Activated T-cell treated with anti-CD3 and anti-CD28 coated beads for 24 hours (primary cell): ENCODE results near the gene KAT6B.
"Not testable (repeated sequence)": the region's sequence is repeated elsewhere in the genome, so short reads cannot be mapped to it uniquely, and the experiment has no call there.

Source experiments
- DNase-seq: peaks from one replicate; pipeline ENCODE4 v3.0.0-alpha.2; 2020; ENCODE audit warnings: low read depth

The KAT6B gene

DNA sequence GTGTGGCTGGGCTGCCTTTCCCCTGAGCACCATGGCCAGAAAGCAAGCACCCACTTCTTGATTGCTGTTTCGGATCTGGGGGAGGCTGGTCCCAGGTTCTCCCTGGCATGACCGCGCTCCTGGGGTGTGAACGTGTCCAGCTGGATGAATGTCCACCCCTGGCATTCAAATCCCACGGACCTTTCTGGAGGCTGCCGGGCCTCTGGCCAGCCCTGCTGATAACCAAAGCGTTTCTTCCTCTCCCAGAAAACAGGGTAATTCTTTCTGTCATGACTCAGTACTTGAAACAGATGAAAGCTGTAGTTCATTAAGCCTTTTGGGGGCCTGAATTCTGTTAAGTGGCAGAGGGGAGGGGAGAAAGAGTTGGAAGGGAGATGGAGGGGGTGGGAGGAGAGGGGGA lies 211.9 kb downstream of the KAT6B start:
- no peak for DNase-seq

DNA sequence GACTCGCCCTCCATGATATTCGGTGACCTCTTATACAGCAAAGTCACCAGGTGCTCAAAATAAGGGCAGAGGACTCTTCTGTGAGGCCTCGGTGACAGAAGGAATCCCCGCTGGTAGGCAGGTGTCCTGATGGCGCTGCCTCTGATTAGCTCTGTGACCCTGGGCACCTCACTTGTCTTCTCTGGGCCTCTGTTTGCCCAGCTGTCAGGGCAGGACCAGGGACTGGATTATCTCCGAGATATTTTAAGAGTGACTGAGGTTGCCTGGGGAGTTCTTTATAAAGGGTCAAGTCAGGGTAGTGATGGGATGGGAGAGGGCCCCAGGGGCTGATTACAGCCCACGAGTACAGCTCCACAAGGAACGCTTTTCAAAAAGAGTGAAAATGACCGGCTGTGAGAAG lies 214.2 kb downstream of the KAT6B start:
- DNase-seq, result no peak

DNA sequence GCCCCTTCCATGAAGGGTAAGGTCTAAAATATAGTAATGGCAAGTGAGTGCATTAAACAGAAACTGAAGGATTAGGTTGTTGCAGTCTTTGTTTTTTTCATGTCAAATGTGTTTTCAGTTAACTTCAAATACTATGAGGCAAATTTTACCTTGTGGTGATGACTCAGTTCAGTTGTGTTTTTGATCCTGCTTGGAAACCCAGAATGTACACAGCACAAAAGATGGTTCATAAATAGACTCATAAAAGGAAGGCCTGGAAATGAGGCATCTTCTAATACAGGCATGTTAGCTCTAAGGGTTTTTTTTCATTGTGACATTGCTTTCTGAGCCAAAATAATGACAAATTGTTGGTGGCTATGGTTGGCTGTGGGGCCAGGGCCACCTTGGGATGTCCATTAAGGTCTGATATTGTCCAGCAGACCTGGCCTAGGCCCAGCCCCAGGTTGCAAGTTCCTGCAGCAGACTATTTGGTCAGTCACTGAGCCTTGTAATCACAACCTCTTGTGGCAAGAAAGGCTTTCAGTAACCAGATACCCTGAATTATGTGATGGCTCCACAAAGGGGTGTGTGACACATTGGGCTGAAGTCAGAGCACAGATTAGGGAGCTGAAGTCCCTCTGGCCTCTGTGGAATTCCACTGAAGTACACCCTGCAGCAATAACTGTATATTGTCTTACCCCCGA lies 216.0 kb downstream of the KAT6B start:
- no peak for DNase-seq

DNA sequence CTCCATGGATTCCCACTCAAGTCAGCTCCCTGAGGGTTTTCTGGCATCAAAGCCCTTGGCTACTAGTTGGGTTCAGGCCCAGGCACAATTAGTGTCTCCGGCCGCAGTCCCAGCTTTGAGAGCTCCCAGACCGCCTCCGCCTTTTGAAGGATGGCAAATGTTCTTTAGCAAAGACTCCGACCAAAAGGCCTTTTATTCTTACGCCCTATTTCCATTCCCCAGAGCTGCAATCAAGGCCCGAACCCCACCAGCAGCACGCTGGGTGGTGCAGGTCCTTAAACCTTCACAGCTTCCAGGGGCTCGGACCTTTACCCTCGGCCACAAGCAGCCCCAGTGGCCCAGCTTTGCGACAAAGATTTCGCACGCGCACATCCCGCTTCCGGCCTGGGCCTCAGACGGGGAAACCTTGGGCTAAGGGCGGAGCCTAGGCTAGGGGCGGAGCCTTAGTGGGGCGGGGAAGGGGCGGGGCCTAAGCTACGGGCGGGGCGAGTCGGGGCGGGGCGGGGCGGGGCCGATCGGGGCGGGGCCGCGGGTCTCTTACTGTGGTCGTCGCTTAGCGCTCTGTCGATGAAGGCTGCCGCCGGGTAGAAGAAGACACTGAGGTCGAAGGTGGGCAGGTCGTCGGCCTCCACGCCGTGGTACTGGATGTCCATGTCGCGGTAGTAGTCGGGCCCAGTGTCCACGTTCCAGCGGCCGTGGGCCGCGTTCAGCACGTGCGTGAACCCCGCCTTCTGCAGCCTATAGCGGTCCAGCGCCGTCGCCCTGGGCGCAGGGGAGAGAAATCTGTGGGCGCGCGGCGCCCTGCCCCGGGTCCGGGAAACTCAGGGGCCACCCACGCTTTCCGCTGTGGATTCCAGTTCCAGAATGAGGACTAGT lies 217.1 kb downstream of the KAT6B start:
- DNase-seq, result peak; percentile 26

DNA sequence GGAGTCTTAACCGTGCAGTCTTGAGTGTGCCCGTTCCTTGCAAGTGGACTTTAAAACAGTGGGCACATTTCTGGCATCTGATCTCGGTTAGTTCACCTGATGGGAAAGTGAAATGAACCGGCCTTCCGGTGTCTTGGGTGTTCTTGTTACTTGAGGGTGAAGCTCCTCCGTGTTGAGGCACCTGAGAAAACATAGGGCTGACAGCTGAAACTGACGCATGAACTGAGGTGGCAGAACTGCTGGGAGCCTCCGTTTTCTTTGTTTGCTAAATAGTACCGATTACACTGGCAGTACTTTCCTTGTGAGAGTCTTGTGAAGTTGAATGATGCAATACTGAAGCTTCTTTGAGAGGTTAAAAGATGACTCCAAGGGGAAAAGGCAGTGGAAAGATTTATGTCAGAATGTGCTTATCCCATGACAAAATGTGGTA lies 222.3 kb downstream of the KAT6B start:
- DNase-seq, result no peak

DNA sequence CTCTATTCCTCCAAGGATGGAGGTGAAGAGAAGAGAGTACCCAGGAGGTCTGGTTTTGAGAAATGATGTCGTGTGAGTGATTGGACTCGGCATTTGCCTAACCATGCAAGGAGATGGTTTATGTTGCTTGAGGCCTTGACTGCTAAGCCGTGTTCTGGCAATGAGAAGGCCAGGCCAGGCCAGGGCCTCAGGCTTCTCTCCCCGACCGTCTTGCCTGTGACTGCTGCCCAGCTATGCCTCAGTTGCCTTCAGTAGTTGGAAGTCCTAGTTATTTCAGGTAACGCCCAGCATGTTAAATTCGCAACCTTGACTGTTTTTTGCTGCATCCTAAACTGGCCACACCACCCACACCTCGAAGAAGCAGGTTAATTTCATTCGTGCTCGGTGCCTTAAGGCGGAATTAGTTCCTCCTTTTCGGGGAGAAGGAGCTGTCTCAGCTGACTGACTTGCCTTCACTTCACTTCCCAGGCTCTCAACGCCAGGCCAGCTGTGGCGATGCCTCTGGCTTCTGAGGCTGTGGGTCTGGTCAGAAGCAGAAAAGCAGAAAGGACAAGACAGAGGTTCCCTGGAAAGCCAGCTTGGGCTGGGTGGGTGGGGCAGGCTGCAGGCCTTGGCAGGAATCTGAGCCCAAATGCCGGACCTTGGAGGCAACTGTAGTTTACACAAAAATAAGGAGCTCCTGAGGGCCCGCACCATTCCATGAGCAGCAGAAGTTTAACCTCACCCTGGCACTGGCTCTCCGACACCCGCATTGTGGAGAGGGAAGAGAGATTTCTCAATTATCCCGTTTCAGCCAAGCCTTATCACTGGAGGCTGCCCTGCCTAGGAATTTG lies 223.1 kb downstream of the KAT6B start:
- DNase-seq, result no peak

DNA sequence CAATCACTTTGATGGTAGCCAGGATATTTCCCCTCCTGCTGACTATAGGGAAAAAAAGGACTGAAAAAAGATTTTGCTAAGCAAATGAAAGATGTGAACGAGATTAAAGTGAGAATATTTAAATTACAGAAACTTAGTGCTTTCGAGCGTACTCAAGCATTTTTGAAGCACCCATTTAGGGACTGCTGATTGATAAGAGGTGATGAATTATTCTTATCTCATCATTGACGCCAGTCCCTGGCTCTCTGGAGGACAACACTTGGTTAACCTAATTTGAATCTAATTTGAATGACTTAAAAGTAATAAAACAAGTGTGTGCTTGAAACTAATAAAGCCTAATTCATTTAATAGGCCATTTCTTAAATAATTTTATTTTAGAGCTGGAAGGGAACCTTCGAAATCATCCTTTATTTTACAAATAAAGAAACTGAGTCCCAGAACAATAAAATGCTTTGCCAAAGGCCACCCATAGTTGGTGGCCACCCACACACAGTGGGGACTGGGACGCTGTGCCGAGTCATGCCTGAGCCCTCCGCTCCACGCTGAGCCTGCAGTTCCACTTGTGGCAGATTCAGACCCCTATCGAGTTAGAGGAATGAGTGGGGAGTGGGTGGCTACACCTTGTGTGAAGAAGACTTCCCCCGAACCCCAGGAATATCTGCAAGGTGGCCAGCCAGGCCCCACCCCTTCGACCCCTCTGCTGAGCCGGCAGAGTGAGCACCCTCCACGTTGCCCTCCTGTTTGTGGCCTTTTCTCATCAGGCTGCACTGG lies 223.9 kb downstream of the KAT6B start:
- DNase-seq, result no peak

DNA sequence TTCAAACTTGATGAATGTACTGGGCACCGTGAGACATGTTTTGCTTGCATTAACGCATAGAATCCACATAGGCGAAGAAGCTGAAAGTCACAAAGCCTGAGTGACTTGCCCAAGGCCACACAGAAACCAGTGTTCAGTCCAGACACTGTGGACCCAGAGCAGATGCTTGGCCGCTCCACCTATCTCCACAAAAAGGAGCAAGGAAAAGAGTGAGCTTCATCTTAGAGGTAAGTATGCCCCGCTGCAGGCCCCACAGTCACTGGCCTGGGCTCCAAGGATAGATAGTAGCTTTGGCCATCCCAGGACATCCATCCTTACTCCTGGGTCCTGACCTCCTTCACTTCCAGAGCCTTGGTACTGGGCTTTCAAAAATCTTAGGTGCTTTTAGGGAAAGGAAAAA lies 224.9 kb downstream of the KAT6B start:
- no peak for DNase-seq

DNA sequence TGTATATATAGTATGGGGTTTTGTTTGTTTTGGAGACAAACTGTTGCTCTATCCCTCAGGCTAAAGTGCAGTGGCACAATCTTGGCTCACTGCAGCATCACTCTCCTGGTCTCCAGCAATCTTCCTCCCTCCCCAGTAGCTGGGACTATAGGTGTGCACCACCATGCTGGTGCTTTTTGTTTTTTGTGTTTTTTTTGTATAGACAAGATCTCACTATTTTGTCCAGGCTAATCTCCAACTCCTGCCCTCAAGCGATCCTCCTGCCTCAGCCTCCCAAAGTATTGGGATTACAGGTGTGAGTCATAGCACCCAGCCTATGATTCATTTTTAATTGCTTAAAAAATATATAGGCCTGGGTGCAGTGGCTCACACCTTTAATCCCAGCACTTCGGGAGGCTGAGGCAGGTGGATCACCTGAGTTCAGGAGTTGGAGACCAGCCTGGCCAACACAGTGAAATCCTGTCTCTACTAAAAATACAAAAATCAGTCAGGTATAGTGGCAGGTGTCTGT lies 229.6 kb downstream of the KAT6B start:
- DNase-seq, result not testable (repeated sequence)

DNA sequence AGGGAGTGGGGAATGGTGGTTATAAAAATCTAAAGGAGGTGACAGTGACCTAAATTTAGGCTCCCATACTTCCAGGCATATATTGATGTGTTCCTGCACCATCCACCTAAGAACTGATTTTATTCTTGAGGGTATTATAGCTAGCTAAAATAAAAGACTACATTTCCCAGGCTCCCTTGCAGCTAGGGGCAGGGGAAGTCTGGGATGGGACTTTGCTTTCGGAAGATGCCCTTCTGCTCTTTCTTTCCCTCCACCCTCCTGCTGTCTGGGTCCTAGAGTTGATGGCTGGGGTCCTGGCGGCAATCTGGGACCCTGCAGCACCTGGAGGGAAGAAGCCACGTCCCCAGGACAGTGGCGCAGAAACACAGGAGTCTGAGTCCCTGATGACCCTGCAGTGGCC lies 231.3 kb downstream of the KAT6B start:
- no peak for DNase-seq

DNA sequence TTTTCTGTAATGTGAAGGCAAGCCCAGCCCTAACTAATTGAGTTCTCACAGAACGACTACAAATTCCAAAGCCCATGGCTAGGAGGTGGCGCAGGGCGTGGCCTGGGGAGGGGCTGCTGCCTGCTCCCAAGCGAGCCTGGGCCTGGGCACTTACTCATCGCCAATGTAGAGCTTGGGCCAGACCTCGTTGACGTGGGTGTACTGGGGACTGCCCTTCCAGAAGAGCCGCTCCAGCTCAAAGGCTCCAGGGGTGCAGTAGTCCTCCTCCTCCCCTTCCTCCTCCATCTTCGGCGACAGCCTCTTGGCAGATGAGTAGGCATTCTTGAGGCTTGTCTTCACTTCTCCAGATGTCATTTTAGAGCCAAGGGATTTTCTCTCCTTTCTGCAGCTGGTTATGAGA lies 231.8 kb downstream of the KAT6B start:
- DNase-seq, result no peak

DNA sequence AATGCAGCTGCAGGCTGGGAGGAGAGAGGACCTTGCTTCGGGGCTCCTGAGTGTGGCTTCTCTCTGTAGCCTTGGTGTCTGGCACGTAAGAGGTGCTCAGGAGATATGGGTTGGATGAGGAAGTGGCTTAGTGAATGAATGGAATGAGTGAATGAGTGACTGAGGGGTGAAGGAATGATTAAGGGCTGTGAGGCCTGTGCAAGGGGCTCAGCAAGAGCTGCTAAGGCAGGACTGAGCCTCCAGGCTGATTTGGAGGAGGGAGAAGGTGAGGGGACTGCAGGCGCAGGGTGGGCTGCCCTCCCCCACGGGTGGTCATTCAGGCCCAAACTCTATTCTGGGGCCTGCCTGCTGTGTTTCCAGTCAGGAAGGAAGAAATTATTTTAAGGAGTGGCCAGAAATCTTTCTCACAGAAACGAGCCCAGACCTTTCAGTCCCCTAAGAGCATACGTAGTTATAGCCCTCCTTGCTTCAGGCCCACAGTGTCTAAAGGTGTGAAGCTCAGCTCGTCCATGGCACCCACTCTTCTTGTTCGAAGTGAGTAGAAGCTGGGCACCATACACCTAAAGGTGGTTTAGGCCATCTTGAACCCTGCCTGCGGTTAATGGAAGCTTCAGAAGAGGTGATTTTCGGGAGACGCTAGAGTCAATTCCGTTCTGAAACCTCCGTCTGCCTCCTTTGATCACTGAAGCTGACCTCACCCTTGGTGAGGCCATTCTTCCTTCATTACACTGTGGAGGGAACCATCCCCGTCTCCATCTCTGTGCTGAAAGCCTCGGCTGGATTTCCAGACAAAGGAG lies 235.5 kb downstream of the KAT6B start:
- DNase-seq, result no peak

DNA sequence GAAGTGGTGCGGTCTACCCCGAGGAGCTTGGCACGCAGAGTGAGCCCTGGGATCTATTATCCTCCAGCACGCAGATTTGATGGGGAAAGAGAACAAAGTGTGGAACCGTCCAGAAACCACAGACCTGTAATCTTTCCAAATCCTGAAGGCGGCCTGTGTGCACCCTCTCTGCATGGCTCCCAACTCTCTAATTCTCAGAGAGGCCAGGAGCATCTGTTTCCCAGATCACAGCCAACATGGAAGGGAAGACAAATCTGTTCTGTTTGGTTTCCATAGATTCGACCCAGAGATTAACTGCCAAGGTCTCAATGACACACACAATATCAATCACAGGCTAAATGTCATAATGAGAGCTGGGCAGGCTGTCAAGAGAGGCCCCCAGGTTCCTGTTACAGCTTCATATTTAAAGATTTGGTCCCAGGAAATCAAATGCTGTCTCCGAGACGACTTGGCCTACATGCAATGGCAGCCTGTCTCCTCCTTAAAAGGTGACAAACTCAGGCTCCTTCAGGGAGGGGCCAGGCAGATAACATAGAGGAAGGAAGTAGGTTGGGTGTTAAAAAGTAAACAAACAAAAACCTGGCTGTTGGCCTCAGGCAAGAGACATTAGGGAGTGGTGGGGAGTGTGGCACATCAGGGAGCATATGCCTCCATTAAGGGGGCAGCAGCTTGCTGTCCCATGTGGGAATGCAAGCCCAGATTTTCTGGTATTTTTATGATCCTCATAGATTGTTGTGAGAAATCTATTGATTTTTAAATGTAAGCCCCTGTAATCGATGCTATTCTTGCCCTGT lies 236.3 kb downstream of the KAT6B start:
- DNase-seq, result no peak

DNA sequence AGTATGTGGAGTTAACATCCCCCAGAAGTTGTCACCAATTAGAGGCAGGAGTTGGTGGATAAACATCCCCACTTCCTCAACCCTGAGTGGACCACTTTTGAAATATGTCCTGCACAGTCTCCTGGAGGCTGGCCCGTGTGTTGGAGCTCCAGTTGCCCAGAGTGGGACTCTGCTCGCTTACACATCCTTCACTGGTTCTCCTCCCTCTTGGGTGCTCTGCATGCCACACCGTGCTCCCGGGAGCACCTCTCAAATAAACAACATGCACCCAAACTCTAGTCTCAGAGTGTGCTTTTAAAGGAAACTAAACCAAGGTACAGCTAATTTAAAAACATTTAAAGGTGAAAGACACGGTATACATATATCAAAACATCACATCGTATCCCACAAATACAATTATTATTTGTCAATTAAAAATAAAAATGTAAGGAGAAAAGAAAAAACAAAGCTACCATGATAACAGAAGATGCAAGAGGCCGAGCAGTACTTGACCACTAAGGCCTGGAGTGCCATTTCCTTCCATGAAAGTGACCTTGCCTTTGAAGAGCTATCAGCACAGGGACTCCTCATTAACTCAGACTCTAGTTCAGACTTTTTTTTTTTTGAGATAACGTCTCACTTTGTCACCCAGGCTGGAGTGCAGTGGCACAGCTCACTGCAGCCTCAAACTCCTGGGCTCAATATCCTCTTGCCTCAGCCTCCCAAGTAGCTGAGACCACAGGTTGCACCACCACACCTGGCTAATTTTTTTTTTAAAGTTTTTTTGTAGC lies 237.2 kb downstream of the KAT6B start:
- DNase-seq, result no peak

DNA sequence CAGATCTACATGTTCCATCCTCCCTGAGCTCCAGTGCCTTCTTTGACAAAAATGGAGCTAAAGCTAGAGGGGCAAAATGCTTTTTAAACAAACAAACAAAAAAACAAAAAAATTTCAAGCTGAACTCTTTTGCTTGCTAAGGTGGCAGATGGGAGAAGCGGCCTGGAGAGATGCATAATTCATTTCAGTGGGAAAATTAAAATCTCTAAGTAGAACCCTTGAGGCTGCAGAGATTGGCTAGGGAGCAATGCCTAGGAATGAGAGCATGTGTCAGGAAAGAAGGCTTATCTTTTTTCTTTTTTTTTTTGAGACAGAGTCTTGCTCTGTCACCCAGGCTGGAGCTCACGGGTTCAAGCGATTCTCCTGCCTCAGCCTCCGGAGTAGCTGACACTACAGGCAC lies 238.7 kb downstream of the KAT6B start:
- DNase-seq, result no peak

DNA sequence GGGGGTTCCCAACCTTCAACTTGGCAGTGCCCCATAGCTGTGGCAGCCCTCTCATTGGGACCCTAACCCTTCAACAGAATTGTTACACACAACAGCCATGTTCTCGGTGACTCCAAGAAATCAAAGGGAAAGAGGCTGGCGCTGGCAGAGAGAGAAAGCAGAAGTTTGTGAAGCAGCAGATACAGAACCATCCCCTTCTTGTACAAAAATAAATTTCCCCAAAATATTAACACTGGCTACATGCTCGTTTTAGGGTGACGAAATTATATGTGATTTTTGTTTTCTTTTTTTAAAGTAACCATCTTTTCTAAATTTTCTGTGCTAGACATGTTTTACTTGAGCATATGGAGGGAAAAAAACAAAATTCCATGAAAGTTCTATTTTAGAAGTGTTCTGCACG lies 239.9 kb downstream of the KAT6B start:
- no peak for DNase-seq

DNA sequence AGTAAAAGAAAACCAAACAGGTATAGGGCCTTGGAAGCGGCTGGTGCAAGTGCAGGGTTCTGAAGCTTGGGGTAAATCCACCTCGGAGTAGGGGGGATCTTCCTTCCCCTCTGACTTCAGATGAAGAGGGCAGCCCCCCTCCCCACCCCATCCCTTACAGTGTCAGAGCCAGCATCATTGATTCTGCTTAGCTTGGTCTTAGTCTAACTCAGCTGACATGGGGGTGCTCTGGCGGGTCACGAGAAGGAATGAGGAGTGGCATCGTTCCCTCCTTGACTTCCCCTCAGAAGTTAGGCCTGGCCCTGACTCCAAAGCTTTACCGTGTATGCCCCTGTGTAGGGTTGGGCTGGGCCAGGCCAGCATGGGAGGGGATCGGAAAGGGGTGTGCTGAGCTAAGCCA lies 240.9 kb downstream of the KAT6B start:
- no peak for DNase-seq

DNA sequence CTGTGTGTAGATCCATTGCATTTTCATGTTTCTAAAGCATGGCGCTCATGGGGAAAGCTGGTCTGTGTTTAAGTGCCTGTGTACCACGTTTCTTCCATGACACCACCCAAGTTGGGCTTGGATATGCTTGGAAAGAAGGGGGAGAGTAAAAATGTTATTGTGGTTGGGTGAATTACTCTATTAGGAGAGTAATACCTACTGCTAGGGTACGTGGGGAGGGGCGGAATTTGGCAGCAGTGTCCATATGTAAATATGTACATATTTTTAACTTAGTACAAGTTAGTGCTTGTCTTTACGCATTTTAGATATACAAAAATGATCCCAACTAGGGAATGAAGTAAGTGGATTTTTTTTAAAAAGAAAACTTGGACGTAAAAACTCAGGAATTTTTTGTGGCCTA lies 242.1 kb downstream of the KAT6B start:
- DNase-seq, result no peak

DNA sequence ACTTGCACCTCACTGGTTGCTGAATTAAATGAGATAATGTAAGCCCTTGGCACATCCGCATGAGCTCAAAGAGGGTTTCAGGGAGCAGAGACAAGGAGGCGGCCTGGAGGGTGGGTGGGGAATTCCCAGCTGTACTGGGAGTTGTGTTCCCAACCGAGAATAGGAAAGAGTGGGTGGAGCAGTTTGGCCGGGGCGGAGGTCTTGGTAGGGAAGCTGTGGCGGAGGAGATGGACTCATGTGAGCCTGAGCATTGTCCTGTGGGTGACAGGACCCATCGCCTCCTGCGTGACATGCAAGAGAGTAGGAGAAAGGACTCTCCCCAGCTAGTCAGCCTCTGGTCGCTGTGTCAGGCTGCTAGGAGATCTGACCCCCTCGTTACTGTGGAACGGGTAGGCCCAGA lies 244.1 kb downstream of the KAT6B start:
- no peak for DNase-seq
